Nephron progenitor cell (in vitro differentiated cells): Measurements from ENCODE around the gene ZNF385C.

ENCODE experiments used
- DNase-seq: peaks from one replicate; pipeline ENCODE4 v3.0.0; 2021
- H3K27ac Mint-ChIP-seq: 2 replicates; pipeline ENCODE4 v1.8.0; 2021; ENCODE audit warnings: mild to moderate bottlenecking, moderate library complexity, mixed read lengths
- H3K27me3 Mint-ChIP-seq: 2 replicates; pipeline ENCODE4 v1.8.0; 2021; ENCODE audit warnings: mild to moderate bottlenecking, low read depth, mixed read lengths; ENCODE audit not compliant: poor library complexity
- H3K36me3 Mint-ChIP-seq: 2 replicates; pipeline ENCODE4 v1.8.0; 2021; ENCODE audit warnings: low read depth, mixed read lengths
- H3K4me1 Mint-ChIP-seq: 2 replicates; pipeline ENCODE4 v1.8.0; 2021; ENCODE audit warnings: mixed read lengths
- H3K4me3 Mint-ChIP-seq: 2 replicates; pipeline ENCODE4 v1.8.0; 2021; ENCODE audit warnings: mild to moderate bottlenecking, moderate library complexity, mixed read lengths
- H3K9me3 Mint-ChIP-seq: 2 replicates; pipeline ENCODE4 v1.8.0; 2021; ENCODE audit warnings: mild to moderate bottlenecking, moderate library complexity, mixed read lengths
- TF ChIP-seq, protein P1 (sequence below): fragments of 200-600 bp; sonication (generic); IDR thresholded peaks from 2 replicates; pipeline ENCODE4 v1.5.0; 2021; ENCODE audit warnings: antibody characterized with exemption

The ZNF385C gene

DNA sequence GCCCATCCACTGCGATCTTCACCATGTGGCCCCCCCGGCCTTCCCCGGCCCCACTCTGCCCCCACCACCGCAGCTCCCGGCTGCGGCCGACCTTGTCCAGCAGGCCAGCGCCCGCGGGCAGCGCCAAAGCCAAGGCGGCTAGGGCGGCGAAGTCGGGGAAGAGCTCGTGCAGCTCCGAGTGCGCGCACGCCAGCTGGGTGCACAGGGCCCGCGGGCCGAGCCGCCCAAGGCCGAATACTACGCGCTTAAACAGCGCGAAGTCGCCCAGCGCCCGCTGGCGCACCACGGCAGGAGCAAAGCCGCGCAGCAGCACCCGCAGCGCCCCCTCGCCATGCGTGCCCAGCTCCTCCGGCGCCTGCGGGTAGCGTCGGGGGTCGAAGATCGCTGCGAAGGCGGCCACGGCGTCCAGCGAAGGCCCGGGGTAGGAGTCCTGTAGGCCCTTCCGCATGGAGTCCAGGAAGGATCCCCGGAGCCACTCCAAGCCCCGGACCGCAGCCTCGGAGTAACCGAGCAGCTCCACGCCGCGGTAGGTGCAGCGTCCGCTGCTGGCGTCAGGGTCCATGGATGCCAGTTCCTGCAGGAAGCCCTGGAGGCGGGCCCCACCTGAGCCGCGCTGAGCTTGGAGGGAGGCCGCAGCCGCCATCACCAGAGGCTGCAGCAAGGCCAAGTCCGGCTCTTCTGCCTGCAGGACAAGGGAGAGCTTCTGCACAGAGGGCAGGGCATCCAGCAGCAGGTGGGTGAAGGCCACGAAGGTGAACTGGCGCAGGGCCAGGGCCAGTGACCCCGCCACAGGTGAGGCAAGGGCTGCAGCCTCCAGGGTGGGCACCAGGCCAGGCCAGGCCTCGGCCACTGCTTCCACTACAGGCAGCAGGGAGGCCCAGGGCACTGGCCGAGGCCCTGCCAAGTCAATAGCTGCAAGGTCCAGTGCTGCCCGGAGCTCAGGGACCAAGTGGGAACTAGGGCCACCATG lies 58.2 kb downstream of the ZNF385C start:
- DNase-seq, result no peak
- no peaks in the 10 kb centered on the region for H3K36me3 Mint-ChIP-seq
- H3K4me1 Mint-ChIP-seq, result peaks cover 16% of the 10 kb centered on the region
- H3K27me3 Mint-ChIP-seq, result no peaks in the 10 kb centered on the region
- H3K27ac Mint-ChIP-seq, result no peak overlapping the region
- no peak overlapping the region for H3K4me3 Mint-ChIP-seq
- H3K9me3 Mint-ChIP-seq, result no peaks in the 10 kb centered on the region
- TF ChIP-seq, protein P1, sequence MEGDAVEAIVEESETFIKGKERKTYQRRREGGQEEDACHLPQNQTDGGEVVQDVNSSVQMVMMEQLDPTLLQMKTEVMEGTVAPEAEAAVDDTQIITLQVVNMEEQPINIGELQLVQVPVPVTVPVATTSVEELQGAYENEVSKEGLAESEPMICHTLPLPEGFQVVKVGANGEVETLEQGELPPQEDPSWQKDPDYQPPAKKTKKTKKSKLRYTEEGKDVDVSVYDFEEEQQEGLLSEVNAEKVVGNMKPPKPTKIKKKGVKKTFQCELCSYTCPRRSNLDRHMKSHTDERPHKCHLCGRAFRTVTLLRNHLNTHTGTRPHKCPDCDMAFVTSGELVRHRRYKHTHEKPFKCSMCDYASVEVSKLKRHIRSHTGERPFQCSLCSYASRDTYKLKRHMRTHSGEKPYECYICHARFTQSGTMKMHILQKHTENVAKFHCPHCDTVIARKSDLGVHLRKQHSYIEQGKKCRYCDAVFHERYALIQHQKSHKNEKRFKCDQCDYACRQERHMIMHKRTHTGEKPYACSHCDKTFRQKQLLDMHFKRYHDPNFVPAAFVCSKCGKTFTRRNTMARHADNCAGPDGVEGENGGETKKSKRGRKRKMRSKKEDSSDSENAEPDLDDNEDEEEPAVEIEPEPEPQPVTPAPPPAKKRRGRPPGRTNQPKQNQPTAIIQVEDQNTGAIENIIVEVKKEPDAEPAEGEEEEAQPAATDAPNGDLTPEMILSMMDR, result no peak

DNA sequence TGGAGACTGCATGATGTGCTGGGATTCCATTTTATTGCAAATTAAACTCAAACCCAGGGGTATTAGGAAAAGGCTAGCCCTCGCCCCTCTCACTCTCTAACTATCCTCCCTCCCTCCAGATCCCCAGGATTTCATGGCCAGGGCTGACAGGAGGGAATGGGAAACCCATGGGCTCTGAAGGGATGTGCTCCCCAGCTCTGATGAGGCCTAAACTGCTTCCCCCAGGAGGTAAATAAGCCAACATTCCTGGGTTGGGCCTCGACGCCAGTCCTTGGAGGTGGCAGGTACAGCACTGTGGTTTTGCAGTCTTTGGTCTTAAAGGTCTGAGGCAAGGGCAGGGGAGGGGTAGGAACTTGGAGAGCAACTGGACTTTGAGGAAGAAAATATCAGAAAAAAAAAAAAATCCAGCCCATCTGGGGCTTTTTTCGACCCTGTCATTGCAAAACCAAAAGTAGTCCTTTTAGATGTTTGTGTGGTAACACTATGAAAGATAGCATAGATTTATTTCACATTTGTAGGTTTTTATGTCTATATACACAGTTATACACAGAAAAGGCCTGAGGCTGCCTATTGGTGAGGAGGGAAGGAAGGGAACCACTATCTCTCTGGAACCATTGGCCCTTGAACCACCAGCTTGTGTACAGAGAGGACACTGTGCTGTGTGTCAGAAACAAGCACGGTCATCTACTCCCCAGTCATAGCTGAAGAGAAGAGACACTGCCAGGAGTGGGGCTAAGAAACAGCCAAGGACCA lies 59.9 kb downstream of the ZNF385C start:
- Mint-ChIP-seq H3K4me1 (peaks cover 23% of the 10 kb centered on the region), H3K9me3 (no peaks in the 10 kb centered on the region), H3K36me3 (no peaks in the 10 kb centered on the region), H3K27me3 (no peaks in the 10 kb centered on the region), H3K27ac (no peak overlapping the region), H3K4me3 (no peak overlapping the region)
- TF ChIP-seq, protein P1, result no peak
- no peak for DNase-seq

DNA sequence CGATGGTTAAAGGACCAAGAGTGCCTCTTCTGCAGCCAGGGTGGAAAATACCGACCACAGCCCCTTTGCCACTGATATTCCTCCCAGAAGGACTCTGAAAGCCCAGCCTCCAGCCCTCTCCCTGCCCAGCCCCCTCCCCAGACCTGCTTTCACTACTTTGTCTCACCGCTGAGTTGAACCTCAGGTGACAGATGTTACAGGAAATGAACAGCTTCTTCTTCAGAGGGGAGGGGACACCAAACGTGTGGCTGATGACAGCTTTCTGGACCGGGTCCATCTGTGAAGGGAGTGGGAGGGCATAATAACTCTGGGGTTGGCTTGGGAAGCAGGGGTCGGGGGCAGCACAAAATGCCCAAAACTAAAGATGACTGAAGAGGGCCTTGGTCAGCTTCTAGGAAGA lies 64.2 kb downstream of the ZNF385C start:
- H3K27me3 Mint-ChIP-seq, result no peaks in the 10 kb centered on the region
- H3K4me1 Mint-ChIP-seq, result peaks cover 42% of the 10 kb centered on the region
- no peak overlapping the region for H3K4me3 Mint-ChIP-seq
- DNase-seq, result no peak
- H3K36me3 Mint-ChIP-seq, result peaks cover 1% of the 10 kb centered on the region
- peak overlapping the region; percentile 79 for H3K27ac Mint-ChIP-seq
- no peaks in the 10 kb centered on the region for H3K9me3 Mint-ChIP-seq
- TF ChIP-seq, protein P1, result no peak

DNA sequence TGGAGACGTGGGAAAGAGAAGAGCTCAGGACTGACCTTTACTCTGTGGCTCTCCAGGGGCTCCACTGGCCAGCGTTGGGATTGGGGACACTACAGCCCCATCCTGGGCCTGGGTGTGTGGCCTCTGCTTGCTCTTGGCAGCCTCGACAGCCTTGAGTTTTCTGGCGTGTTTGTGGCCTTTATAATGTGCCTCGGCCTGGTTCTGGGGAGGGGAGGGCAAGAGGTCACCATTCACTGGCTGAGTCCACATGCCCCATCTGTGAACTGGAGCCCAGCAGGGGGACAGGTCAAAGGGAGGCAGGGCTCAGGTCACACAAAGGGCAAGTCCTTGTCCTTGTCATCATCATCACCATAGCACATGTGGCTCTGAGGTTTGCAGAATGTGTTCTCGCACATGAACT lies 66.7 kb downstream of the ZNF385C start:
- Mint-ChIP-seq H3K4me1 (peaks cover 57% of the 10 kb centered on the region), H3K36me3 (peaks cover 4% of the 10 kb centered on the region), H3K27me3 (peaks cover 2% of the 10 kb centered on the region), H3K4me3 (no peak overlapping the region), H3K9me3 (no peaks in the 10 kb centered on the region), H3K27ac (no peak overlapping the region)
- TF ChIP-seq, protein P1, result no peak
- DNase-seq, result no peak

DNA sequence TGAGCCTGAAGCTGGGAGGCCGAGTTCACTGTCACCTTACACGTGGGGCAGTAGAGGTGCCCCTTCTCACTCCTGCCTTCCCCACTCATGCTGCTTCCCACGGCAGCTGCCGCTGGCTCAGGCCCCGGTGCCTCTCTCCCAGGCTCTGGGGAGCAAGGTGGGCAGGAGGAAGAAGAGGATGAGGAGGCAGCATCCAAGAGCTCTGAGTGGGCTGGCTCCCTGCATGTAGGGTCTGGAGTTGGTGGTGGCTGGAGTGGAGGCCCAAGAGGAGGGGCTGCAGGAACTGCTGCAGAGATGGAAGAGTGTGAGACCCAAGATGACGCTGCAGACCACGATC lies 69.5 kb downstream of the ZNF385C start:
- H3K4me3 Mint-ChIP-seq, result peak overlapping the region; percentile 70
- peaks cover 68% of the 10 kb centered on the region for H3K4me1 Mint-ChIP-seq
- TF ChIP-seq, protein P1, result no peak
- DNase-seq, result no peak
- H3K27ac Mint-ChIP-seq, result peak overlapping the region; percentile 67
- H3K36me3 Mint-ChIP-seq, result peaks cover 9% of the 10 kb centered on the region
- peaks cover 2% of the 10 kb centered on the region for H3K27me3 Mint-ChIP-seq
- no peaks in the 10 kb centered on the region for H3K9me3 Mint-ChIP-seq
